ENCODE data around the gene AOC1.

- TF ChIP-seq HDAC1 (CRISPR knock-in tag; IDR thresholded peaks at IDR 0.05) (no peak), TAF1 (CRISPR knock-in tag; IDR thresholded peaks at IDR 0.05) (no peak), RFX5 (IDR thresholded peaks at IDR 0.05; ENCODE audit: low read depth, low read length) (no peak), EP300 (IDR thresholded peaks at IDR 0.05; ENCODE audit: low read depth in 2 of 2, low read length in 2 of 2) (no peak), EP300 (CRISPR knock-in tag; IDR thresholded peaks at IDR 0.05; ENCODE audit: borderline replicate concordance) (no peak)
Observed at GRCh38 chr7:150860978-150861295, 8.6 kb downstream of the AOC1 start.

Data from HepG2 (cell line).